Measurements from ENCODE around the gene PALLD. TPM values are rescaled to one million over a fixed set of nuclear protein-coding genes. Genes with fewer than 3 reads are reported as not detected.

Gene PALLD
- total RNA-seq, 1 donor from 2014 or later, result 38.6 TPM

GRCh38 chr4:168856312-168856711 lies 359.5 kb downstream of the PALLD start:
- no peak for DNase-seq (ENCODE audit: extremely low read depth, low read depth, low spot score)

- DNase-seq (ENCODE audit: extremely low read depth, low read depth, low spot score), result no peak
These were observed 360.2 kb downstream of the PALLD start for GRCh38 chr4:168857009-168857408.

GRCh38 chr4:168857546-168858314 lies 360.9 kb downstream of the PALLD start:
- DNase-seq (ENCODE audit: extremely low read depth, low read depth, low spot score), result no peak

GRCh38 chr4:168859100-168859499 lies 362.2 kb downstream of the PALLD start:
- no peak for DNase-seq (ENCODE audit: extremely low read depth, low read depth, low spot score)

- no peak for DNase-seq (ENCODE audit: extremely low read depth, low read depth, low spot score)
These were observed 363.2 kb downstream of the PALLD start for GRCh38 chr4:168859888-168860694.

GRCh38 chr4:168860827-168861226 lies 364.0 kb downstream of the PALLD start:
- DNase-seq (ENCODE audit: extremely low read depth, low read depth, low spot score), result no peak

- no peak for DNase-seq (ENCODE audit: extremely low read depth, low read depth, low spot score)
These were observed 367.1 kb downstream of the PALLD start for GRCh38 chr4:168863719-168864647.

GRCh38 chr4:168864821-168865541 lies 368.1 kb downstream of the PALLD start:
- no peak for DNase-seq (ENCODE audit: extremely low read depth, low read depth, low spot score)

- DNase-seq (ENCODE audit: extremely low read depth, low read depth, low spot score), result no peak
These were observed 369.0 kb downstream of the PALLD start for GRCh38 chr4:168865854-168866253.

- DNase-seq (ENCODE audit: extremely low read depth, low read depth, low spot score), result no peak
These were observed 369.8 kb downstream of the PALLD start for GRCh38 chr4:168866635-168867034.

- no peak for DNase-seq (ENCODE audit: extremely low read depth, low read depth, low spot score)
These were observed 370.3 kb downstream of the PALLD start for GRCh38 chr4:168867128-168867527.

- no peak for DNase-seq (ENCODE audit: extremely low read depth, low read depth, low spot score)
These were observed 371.4 kb downstream of the PALLD start for GRCh38 chr4:168868044-168868781.

- DNase-seq (ENCODE audit: extremely low read depth, low read depth, low spot score), result no peak
These were observed 371.9 kb downstream of the PALLD start for GRCh38 chr4:168868802-168869201.

- DNase-seq (ENCODE audit: extremely low read depth, low read depth, low spot score), result no peak
These were observed 373.2 kb downstream of the PALLD start for GRCh38 chr4:168870004-168870403.

GRCh38 chr4:168871632-168872031 lies 374.8 kb downstream of the PALLD start:
- no peak for DNase-seq (ENCODE audit: extremely low read depth, low read depth, low spot score)

- no peak for DNase-seq (ENCODE audit: extremely low read depth, low read depth, low spot score)
These were observed 377.2 kb downstream of the PALLD start for GRCh38 chr4:168874083-168874482.

GRCh38 chr4:168876106-168876505 lies 379.3 kb downstream of the PALLD start:
- DNase-seq (ENCODE audit: extremely low read depth, low read depth, low spot score), result no peak

GRCh38 chr4:168877511-168878491 lies 380.9 kb downstream of the PALLD start:
- no peak for DNase-seq (ENCODE audit: extremely low read depth, low read depth, low spot score)

Data from glomerular endothelial cell (primary cell).